HG02885 (cell line): ENCODE results near the gene RSF1.
"Not testable (repeated sequence)": the region's sequence is repeated elsewhere in the genome, so short reads cannot be mapped to it uniquely, and the experiment has no call there.

Source experiments
- ATAC-seq: cut with Tn5 transposase; IDR thresholded peaks from one replicate; pipeline ENCODE4 v1.9.1; 2021; ENCODE audit warnings: mild to moderate bottlenecking; ENCODE audit not compliant: unreplicated experiment, poor library complexity

RSF1 gene

GRCh38 chr11:77637345-77638165, 183.0 kb downstream of the RSF1 start, which contains the start of gene CLNS1A:
CLNS1A (minus strand) TSS chr11:77637794; CDS start chr11:77637714, 80 bp downstream.
- peak; percentile 97 for ATAC-seq

DNA sequence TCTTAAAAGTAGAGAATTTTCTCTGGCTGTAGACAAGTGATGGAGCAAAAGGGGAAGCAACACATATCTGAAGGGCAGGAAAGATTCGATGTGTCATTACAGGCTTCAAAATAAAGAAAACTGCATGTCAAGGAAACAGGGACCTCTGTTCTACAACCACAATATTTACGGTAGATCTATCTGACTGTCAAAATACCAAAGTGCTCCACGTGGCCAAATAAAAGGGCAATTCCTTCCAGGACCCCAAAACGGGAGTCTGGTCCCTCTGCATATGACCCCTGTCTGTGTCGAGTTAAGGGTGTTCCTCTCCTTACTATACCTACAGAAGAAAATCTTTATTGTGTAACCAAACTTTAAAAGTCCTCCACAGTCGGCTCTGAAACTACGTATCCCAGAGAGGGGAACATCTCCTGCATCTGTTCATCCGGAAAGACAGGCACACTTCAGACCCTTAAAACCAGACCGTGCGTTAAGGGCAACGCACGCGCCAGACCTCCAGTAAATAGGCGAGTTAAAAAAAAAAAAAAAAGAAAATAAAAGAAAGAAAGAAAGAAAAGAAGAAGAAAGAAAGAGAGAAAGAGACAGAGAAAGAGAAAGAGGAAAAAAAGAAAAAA, 183.7 kb downstream of the RSF1 start:
- ATAC-seq, result no peak

GRCh38 chr11:77633926-77634325, 186.6 kb downstream of the RSF1 start:
- ATAC-seq, result not testable (repeated sequence)

DNA sequence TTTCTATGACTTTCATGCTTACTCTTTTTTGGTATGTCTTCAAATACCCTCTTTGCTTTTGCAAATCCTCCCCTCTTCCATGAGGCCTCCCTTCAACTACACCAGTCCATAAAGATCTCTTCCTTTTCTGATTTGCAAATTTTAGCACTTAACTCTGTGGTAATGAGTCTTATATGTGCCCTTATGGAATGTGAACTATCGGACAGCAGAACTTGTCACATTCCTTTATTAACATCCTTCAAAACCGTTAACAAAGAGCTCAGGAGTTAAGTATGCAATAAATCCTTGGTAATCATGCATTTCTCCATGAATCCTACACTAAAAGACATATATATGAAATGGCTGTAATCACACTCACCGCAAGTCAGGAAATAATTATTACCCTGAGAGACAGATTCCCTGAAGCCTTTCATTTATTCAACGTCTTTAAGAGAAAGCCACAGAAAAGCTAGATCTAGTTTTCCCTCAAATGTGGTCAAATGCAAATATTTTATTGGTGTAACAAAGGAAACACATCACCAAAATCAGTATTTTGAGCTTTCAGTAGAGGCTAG, 190.3 kb downstream of the RSF1 start:
- no peak for ATAC-seq

DNA sequence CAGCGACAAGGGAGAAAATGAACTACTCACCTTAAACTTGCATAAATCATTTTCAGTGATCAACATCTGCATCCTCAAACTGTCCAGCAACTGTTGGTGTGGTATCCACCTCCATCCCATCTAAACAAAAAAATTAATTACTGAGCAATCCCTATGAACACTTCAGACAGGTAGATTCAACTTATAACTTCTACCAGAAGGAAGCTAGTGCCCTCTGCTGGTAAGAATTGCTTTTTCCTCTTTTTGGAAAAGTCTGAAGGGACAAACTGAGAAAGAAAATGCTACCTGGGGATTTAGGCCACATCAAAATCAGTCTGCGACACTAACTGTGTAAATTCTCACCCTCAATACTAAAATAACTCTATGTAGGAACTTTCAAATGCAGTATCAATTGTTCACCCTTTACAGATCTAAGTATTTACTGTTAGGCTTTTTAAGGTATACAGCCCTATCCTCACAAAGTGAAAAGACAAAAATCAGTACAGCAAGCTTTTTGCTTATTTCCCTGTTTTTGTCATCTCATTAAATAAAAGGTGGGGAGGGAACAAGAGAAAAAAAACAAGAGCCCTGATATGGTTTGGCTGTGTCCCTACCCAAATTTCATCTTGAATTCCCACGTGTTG, 200.8 kb downstream of the RSF1 start:
- no peak for ATAC-seq

DNA sequence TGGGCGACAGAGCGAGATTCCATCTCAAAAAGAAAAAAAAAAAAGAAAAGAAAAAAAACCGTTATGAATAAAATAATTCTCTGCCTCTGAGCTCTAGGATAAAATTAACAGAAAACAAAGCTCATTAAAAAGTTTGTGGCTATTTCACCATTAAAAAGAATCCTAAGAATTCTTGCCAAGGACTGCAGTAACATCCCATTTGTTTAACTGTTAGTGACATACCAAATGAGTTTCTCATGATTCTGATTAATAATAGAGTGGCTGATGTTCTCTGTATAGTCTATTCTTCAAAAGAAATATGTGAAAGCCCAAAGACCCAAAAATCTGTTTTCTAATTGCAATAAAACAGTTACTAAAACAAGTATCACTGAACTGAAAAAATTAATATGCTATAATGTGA, 202.6 kb downstream of the RSF1 start:
- no peak for ATAC-seq

DNA sequence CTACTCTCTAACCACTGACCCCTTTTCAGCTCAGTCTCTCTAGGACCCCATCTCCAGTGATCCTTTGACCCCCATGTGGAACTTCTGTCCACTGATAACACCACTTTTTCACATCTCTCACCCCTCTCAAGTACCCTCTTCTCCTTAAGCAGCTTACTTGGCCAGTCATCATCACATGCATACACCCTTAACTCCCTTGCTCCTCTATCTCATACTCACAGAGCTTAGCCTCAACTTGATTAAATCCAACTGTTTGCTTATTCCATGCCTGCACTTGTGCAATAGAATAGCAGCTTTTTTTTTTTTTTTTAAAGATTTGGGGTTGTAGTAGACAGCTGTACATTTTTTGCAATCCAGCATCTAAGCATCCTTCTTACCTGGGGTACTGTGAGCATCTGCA, 208.6 kb downstream of the RSF1 start:
- no peak for ATAC-seq
